ENCODE data around the gene NLGN2. TPM values are rescaled to one million over a fixed set of nuclear protein-coding genes. Genes with fewer than 3 reads are reported as not detected.

Gene NLGN2
- polyA plus RNA-seq, 1 experiment, result 8.9 TPM

GRCh38 chr17:7383742-7384488, 23.7 kb upstream of the NLGN2 start:
- POLR2A ChIA-PET, result interaction anchor here (0.6 kb wide), 1 partner anchor 151 kb away, joined by 5 read pairs; no protein-coding TSS in a partner anchor
- CTCF ChIA-PET, result interaction anchor here (0.6 kb wide), 1 partner anchor 177 kb away, joined by 4 read pairs; no protein-coding TSS in a partner anchor
- Histone ChIP-seq H3K27me3 (ENCODE audit: control insufficient read depth, insufficient read depth, low read length) (peaks cover 37% of the 10 kb centered on the region), H3K4me3 (ENCODE audit: low read depth, low read length) (peak overlapping the region; percentile 52), H3K9me3 (ENCODE audit: control insufficient read depth, insufficient read depth, low read length) (peaks cover 8% of the 10 kb centered on the region), H3K27ac (ENCODE audit: low read depth, low read length) (no peak overlapping the region)
- DNase-seq (ENCODE audit: low read depth, low spot score), result no peak
- TF ChIP-seq CTCF (IDR thresholded peaks at IDR 0.05; ENCODE audit: low read depth, low read length), result no peak

GRCh38 chr17:7384489-7385081, 23.1 kb upstream of the NLGN2 start:
- Histone ChIP-seq H3K9me3 (ENCODE audit: control insufficient read depth, insufficient read depth, low read length) (peaks cover 7% of the 10 kb centered on the region), H3K27me3 (ENCODE audit: control insufficient read depth, insufficient read depth, low read length) (peaks cover 34% of the 10 kb centered on the region), H3K27ac (ENCODE audit: low read depth, low read length) (no peak overlapping the region), H3K4me3 (ENCODE audit: low read depth, low read length) (peak overlapping the region; percentile 52)
- ChIA-PET POLR2A (interaction anchor here (0.5 kb wide), 1 partner anchor 119 kb away, joined by 4 read pairs; no protein-coding TSS in a partner anchor), CTCF (interaction anchor here (0.6 kb wide), 1 partner anchor 176 kb away, joined by 4 read pairs; no protein-coding TSS in a partner anchor)
- TF ChIP-seq CTCF (IDR thresholded peaks at IDR 0.05; ENCODE audit: low read depth, low read length), result no peak
- DNase-seq (ENCODE audit: low read depth, low spot score), result no peak

GRCh38 chr17:7388856-7389255, 18.8 kb upstream of the NLGN2 start:
- Histone ChIP-seq H3K27me3 (ENCODE audit: control insufficient read depth, insufficient read depth, low read length) (no peaks in the 10 kb centered on the region), H3K27ac (ENCODE audit: low read depth, low read length) (no peak overlapping the region), H3K9me3 (ENCODE audit: control insufficient read depth, insufficient read depth, low read length) (no peaks in the 10 kb centered on the region; the same call in 1 of the 2 replicates), H3K4me3 (ENCODE audit: low read depth, low read length) (no peak overlapping the region)
- CTCF ChIA-PET, result no interaction called here
- DNase-seq (ENCODE audit: low read depth, low spot score), result no peak
- POLR2A ChIA-PET, result no interaction called here
- no peak for TF ChIP-seq CTCF (IDR thresholded peaks at IDR 0.05; ENCODE audit: low read depth, low read length)

GRCh38 chr17:7389924-7390910, 17.4 kb upstream of the NLGN2 start:
- no peak for DNase-seq (ENCODE audit: low read depth, low spot score)
- Histone ChIP-seq H3K4me3 (ENCODE audit: low read depth, low read length) (no peak overlapping the region), H3K27me3 (ENCODE audit: control insufficient read depth, insufficient read depth, low read length) (no peaks in the 10 kb centered on the region), H3K9me3 (ENCODE audit: control insufficient read depth, insufficient read depth, low read length) (no peaks in the 10 kb centered on the region; the same call in 1 of the 2 replicates), H3K27ac (ENCODE audit: low read depth, low read length) (no peak overlapping the region)
- TF ChIP-seq CTCF (IDR thresholded peaks at IDR 0.05; ENCODE audit: low read depth, low read length), result no peak
- CTCF ChIA-PET, result no interaction called here
- POLR2A ChIA-PET, result interaction anchor here (0.6 kb wide), 1 partner anchor 72 kb away, joined by 3 read pairs; no protein-coding TSS in a partner anchor

All from AG04450 (cell line).